Stimulated activated naive CD8-positive, alpha-beta T cell treated with anti-CD3 and anti-CD28 coated beads, Interleukin-15, Interleukin-2, amounts not matched to agents 100 ng/mL and 50 ng/mL, for 24 hours (primary cell): ENCODE results near the gene SMAD9.

Experiments used
- H3K27ac Mint-ChIP-seq: one replicate; pipeline ENCODE4 v1.8.0; 2021; ENCODE audit warnings: mild to moderate bottlenecking, mixed read lengths
- H3K27me3 Mint-ChIP-seq: one replicate; pipeline ENCODE4 v1.8.0; 2021; ENCODE audit warnings: mixed read lengths
- H3K36me3 Mint-ChIP-seq: one replicate; pipeline ENCODE4 v1.8.0; 2021; ENCODE audit warnings: low read depth, mixed read lengths
- H3K4me1 Mint-ChIP-seq: one replicate; pipeline ENCODE4 v1.8.0; 2021; ENCODE audit warnings: low read depth, mixed read lengths
- H3K4me3 Mint-ChIP-seq: one replicate; pipeline ENCODE4 v1.8.0; 2021; ENCODE audit warnings: mild to moderate bottlenecking, mixed read lengths
- H3K9me3 Mint-ChIP-seq: one replicate; pipeline ENCODE4 v1.8.0; 2021; ENCODE audit warnings: mixed read lengths

Gene SMAD9

GRCh38 chr13:36917311-36917710, 2.7 kb downstream of the SMAD9 start:
- Mint-ChIP-seq H3K9me3 (no peaks in the 10 kb centered on the region), H3K36me3 (no peaks in the 10 kb centered on the region), H3K4me3 (no peak overlapping the region), H3K27ac (no peak overlapping the region), H3K4me1 (peaks cover 7% of the 10 kb centered on the region), H3K27me3 (peaks cover 72% of the 10 kb centered on the region)

- no peaks in the 10 kb centered on the region for H3K9me3 Mint-ChIP-seq
- H3K27me3 Mint-ChIP-seq: peaks cover 64% of the 10 kb centered on the region
Observed at GRCh38 chr13:36915896-36916640, 4.0 kb downstream of the SMAD9 start.

GRCh38 chr13:36915106-36915505, 4.9 kb downstream of the SMAD9 start:
- no peak overlapping the region for H3K4me3 Mint-ChIP-seq
- H3K9me3 Mint-ChIP-seq: no peaks in the 10 kb centered on the region
- H3K27ac Mint-ChIP-seq: no peak overlapping the region
- H3K27me3 Mint-ChIP-seq: peaks cover 62% of the 10 kb centered on the region
- H3K36me3 Mint-ChIP-seq: no peaks in the 10 kb centered on the region
- H3K4me1 Mint-ChIP-seq: peaks cover 4% of the 10 kb centered on the region

More at GRCh38 chr13:36915896-36916640, 4.0 kb downstream of the SMAD9 start:
- peaks cover 7% of the 10 kb centered on the region for H3K4me1 Mint-ChIP-seq
- no peak overlapping the region for H3K4me3 Mint-ChIP-seq
- H3K36me3 Mint-ChIP-seq: no peaks in the 10 kb centered on the region
- H3K27ac Mint-ChIP-seq: no peak overlapping the region

- Mint-ChIP-seq H3K4me1 (peaks cover 4% of the 10 kb centered on the region), H3K36me3 (no peaks in the 10 kb centered on the region), H3K9me3 (no peaks in the 10 kb centered on the region), H3K27me3 (peaks cover 63% of the 10 kb centered on the region), H3K27ac (no peak overlapping the region), H3K4me3 (no peak overlapping the region)
Observed at GRCh38 chr13:36914648-36915047, 5.4 kb downstream of the SMAD9 start.

- Mint-ChIP-seq H3K9me3 (no peaks in the 10 kb centered on the region), H3K4me3 (no peak overlapping the region), H3K36me3 (no peaks in the 10 kb centered on the region), H3K4me1 (no peaks in the 10 kb centered on the region), H3K27me3 (peaks cover 60% of the 10 kb centered on the region), H3K27ac (no peak overlapping the region)
Observed at GRCh38 chr13:36913463-36913862, 6.6 kb downstream of the SMAD9 start.

- Mint-ChIP-seq H3K36me3 (no peaks in the 10 kb centered on the region), H3K9me3 (no peaks in the 10 kb centered on the region), H3K4me3 (no peak overlapping the region), H3K4me1 (no peaks in the 10 kb centered on the region), H3K27ac (no peak overlapping the region), H3K27me3 (peaks cover 55% of the 10 kb centered on the region)
Observed at GRCh38 chr13:36912973-36913372, 7.1 kb downstream of the SMAD9 start.

- H3K9me3 Mint-ChIP-seq: no peaks in the 10 kb centered on the region
- peaks cover 52% of the 10 kb centered on the region for H3K27me3 Mint-ChIP-seq
- H3K4me1 Mint-ChIP-seq: no peaks in the 10 kb centered on the region
- H3K36me3 Mint-ChIP-seq: no peaks in the 10 kb centered on the region
- H3K27ac Mint-ChIP-seq: no peak overlapping the region
- H3K4me3 Mint-ChIP-seq: no peak overlapping the region
Observed at GRCh38 chr13:36912369-36912768, 7.7 kb downstream of the SMAD9 start.

GRCh38 chr13:36910545-36910944, 9.5 kb downstream of the SMAD9 start:
- no peak overlapping the region for H3K27ac Mint-ChIP-seq
- H3K4me3 Mint-ChIP-seq: no peak overlapping the region
- H3K36me3 Mint-ChIP-seq: no peaks in the 10 kb centered on the region
- H3K9me3 Mint-ChIP-seq: no peaks in the 10 kb centered on the region
- no peaks in the 10 kb centered on the region for H3K4me1 Mint-ChIP-seq
- H3K27me3 Mint-ChIP-seq: peaks cover 44% of the 10 kb centered on the region

GRCh38 chr13:36907821-36908220, 12.2 kb downstream of the SMAD9 start:
- no peaks in the 10 kb centered on the region for H3K36me3 Mint-ChIP-seq
- no peak overlapping the region for H3K4me3 Mint-ChIP-seq
- peaks cover 37% of the 10 kb centered on the region for H3K27me3 Mint-ChIP-seq
- H3K27ac Mint-ChIP-seq: no peak overlapping the region
- no peaks in the 10 kb centered on the region for H3K9me3 Mint-ChIP-seq
- H3K4me1 Mint-ChIP-seq: no peaks in the 10 kb centered on the region

- no peaks in the 10 kb centered on the region for H3K36me3 Mint-ChIP-seq
- no peak overlapping the region for H3K27ac Mint-ChIP-seq
Observed at GRCh38 chr13:36907266-36907665, 12.8 kb downstream of the SMAD9 start.

GRCh38 chr13:36905944-36906343, 14.1 kb downstream of the SMAD9 start:
- Mint-ChIP-seq H3K4me3 (no peak overlapping the region), H3K4me1 (no peaks in the 10 kb centered on the region), H3K27ac (no peak overlapping the region), H3K27me3 (peaks cover 36% of the 10 kb centered on the region), H3K36me3 (no peaks in the 10 kb centered on the region), H3K9me3 (no peaks in the 10 kb centered on the region)

More at GRCh38 chr13:36907266-36907665, 12.8 kb downstream of the SMAD9 start:
- no peaks in the 10 kb centered on the region for H3K9me3 Mint-ChIP-seq
- H3K4me1 Mint-ChIP-seq: no peaks in the 10 kb centered on the region
- no peak overlapping the region for H3K4me3 Mint-ChIP-seq
- H3K27me3 Mint-ChIP-seq: peaks cover 33% of the 10 kb centered on the region

GRCh38 chr13:36903925-36904595, 16.0 kb downstream of the SMAD9 start:
- Mint-ChIP-seq H3K4me1 (no peaks in the 10 kb centered on the region), H3K27me3 (peaks cover 32% of the 10 kb centered on the region), H3K4me3 (no peak overlapping the region), H3K9me3 (no peaks in the 10 kb centered on the region), H3K36me3 (no peaks in the 10 kb centered on the region), H3K27ac (no peak overlapping the region)

- Mint-ChIP-seq H3K36me3 (no peaks in the 10 kb centered on the region), H3K9me3 (no peaks in the 10 kb centered on the region), H3K4me1 (no peaks in the 10 kb centered on the region), H3K4me3 (no peak overlapping the region), H3K27me3 (peaks cover 27% of the 10 kb centered on the region), H3K27ac (no peak overlapping the region)
Observed at GRCh38 chr13:36897054-36897616, 22.9 kb downstream of the SMAD9 start.

GRCh38 chr13:36891752-36892151, 28.3 kb downstream of the SMAD9 start:
- no peak overlapping the region for H3K4me3 Mint-ChIP-seq
- peaks cover 33% of the 10 kb centered on the region for H3K27me3 Mint-ChIP-seq
- H3K36me3 Mint-ChIP-seq: no peaks in the 10 kb centered on the region
- H3K27ac Mint-ChIP-seq: no peak overlapping the region
- H3K4me1 Mint-ChIP-seq: no peaks in the 10 kb centered on the region
- no peaks in the 10 kb centered on the region for H3K9me3 Mint-ChIP-seq

- Mint-ChIP-seq H3K27ac (no peak overlapping the region), H3K9me3 (no peaks in the 10 kb centered on the region), H3K36me3 (no peaks in the 10 kb centered on the region), H3K4me1 (no peaks in the 10 kb centered on the region), H3K27me3 (peaks cover 27% of the 10 kb centered on the region), H3K4me3 (no peak overlapping the region)
Observed at GRCh38 chr13:36888645-36889044, 31.4 kb downstream of the SMAD9 start.
